Erythroblast (primary cell): ENCODE results near the gene MICAL3.
"Not testable (repeated sequence)": the region's sequence is repeated elsewhere in the genome, so short reads cannot be mapped to it uniquely, and the experiment has no call there.

Source experiments
- DNase-seq, 2 experiments: peaks; one replicate each; lab custom pipeline; 2025; lab: John Stamatoyannopoulos, UW
- GATA1 ChIP-seq: IDR thresholded peaks from 2 replicates; pipeline ENCODE4 v1.6.1; 2011; ENCODE audit warnings: low read depth, mild to moderate bottlenecking, control low read depth, low read length, moderate library complexity
- POLR2A ChIP-seq: IDR thresholded peaks from 2 replicates; pipeline ENCODE4 v1.6.1; 2011; ENCODE audit warnings: mild to moderate bottlenecking, low read length

The MICAL3 gene

DNA sequence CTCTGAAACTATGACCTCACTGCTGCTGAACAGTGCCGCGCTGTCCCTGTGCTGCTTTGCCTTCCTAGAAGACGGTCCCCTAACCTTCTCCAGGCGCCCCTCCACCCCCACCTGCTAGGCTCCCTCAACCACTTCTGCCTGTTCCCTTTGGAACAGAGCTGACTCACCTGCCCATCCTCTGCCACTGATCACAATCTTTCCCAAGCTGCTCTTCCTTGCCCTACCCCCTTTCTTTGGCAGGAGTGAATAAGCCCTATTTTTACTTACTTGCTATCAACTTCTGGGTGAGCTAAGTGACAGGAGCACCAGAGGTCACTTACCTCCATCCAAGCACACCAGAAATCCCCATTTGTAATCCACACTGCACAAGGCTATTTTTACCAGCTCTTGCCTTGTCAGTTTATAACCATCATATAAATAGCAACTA is 134.1 kb downstream of the MICAL3 start:
- no peak for DNase-seq

DNA sequence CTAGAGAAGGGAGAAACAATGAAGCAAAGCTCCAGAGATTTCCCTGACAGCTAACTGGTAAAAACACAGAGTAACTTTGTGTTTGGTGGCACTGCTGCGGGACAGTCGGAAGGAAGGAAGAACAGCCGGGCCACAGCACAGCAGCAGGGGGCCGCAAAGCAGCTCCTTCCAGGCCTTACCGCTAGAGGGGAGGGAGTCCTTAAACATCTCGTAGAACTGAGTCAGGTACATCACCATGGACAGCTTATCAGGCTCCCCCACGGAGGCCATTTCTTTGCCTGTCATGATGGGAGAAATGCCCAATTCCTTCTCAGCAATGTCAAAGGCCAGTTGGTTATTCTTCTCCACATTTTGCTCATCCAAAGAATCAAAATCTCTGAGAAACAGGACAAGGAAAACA is 135.5 kb downstream of the MICAL3 start:
- TF ChIP-seq POLR2A, result no peak
- no peak for TF ChIP-seq GATA1
- peak; percentile 69 to 77 for DNase-seq

More for the DNA sequence above, 134.1 kb downstream of the MICAL3 start:
- TF ChIP-seq POLR2A, result no peak
- no peak for TF ChIP-seq GATA1

DNA sequence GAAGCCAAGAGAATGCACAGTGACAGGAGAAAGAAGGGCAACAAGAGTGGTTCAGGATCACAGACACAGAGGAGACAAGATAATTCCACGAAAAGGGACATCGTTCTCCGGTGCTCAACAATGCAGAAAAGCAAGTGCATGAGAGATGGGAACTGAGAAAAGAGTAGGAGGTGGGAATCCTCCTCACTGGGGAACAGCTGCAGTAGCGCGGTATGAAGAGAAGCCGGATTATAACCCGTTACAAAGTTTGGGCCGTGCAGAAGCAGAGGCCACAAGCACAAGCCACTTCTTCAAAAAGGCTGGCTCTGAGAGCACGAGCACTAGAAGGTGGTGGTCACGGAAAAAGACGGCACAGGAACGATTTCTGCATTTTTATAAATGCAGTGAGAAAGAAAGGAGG is 135.9 kb downstream of the MICAL3 start:
- DNase-seq, result no peak
- TF ChIP-seq GATA1 (no peak), POLR2A (no peak)

DNA sequence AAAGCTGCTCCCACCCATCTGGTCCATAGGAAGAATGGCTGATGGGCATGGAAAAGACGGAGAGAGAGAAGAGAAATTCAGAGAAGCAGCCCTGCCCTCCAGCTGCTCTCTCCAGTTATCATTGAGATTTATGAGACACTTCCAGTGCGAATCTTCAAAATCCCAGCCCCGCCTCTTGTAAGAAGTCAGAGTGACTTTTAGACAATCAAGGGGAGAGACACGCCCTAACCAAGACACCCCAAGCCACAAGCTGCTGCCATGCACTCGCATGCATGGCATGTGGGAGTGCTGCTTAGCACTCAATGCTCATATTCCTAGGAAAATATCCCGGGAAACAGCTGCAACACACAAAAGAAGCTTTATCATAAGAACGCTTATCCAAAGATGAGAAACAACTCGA is 139.5 kb downstream of the MICAL3 start:
- TF ChIP-seq POLR2A, result no peak
- TF ChIP-seq GATA1, result no peak
- DNase-seq, result no peak

DNA sequence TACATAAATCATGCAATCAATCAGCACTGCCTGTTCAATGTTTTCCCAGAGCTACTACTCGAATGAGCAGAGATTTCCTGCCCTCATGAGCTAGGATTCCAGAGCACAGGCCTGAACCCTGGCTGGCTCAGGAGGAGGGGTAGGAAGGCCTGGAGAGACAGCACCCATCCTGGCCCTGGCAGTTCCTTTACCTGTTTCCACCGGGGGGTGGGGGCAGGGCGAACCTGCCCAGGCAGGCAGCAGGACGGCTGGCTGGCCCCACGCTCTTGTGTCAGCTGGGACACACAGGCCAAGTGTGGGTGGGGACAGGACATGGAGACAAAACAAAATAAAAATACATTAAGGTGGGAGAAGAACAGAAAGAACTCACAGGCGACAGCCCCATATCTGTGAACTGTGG is 140.3 kb downstream of the MICAL3 start:
- TF ChIP-seq POLR2A (no peak), GATA1 (no peak)

DNA sequence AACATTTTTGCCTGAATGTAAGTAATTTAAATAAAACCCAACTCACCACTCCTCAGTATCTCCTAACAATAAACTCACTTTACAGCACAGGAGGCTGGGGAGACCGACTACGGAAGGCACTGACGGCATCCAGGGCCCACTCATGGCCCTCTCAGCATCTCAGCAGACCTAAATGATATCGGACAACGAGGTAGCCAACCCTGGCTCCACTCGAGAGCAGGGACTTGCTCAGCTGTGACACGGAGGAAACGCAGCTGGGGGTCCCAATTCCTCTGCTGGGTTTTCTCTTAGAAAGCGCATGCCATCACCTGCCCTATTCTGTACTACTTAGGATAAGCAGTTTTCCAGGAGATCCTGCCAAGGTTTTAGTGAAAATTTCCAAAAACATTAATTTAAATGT is 141.0 kb downstream of the MICAL3 start:
- TF ChIP-seq GATA1, result no peak
- TF ChIP-seq POLR2A, result no peak
- DNase-seq, result no peak

More for the DNA sequence above, 140.3 kb downstream of the MICAL3 start:
- DNase-seq, result no peak

DNA sequence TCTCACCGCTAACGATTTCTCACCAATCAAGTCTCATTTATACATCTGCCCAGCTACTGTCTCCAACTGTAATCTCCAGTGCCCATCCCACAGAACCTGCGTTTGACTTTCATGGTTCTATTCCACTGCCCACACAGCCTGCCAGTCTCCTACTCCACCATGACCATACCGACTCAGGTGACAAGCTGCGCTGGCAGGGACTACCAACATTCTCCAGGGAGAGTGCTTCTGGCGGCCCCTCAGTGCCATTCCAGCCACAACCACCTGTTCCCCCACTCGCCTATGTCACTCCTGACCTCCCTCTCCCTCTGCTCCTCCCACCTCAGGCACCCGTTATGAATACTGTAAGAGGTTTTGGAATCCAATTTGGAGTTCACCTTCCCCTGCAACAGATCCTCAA is 141.6 kb downstream of the MICAL3 start:
- DNase-seq, result no peak
- no peak for TF ChIP-seq GATA1
- no peak for TF ChIP-seq POLR2A

DNA sequence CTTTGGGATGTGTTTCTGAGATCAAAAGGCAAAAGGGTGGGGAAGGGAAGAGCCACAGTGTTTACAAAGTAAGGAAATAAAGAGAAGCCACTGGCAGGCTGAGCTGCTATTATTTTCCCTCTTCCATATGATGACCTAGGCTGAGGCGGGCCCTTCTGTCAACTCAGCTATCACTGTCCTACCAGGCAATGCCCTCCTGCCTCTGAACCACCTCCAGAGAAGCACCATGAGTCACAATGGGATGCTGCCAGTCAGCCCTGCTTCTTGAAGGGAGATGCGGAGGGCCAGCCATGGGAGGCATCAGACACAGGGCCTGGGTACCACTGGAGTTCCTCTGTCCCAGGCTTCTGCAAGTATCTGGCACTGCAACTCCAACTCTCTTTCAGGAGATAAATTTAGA is 142.2 kb downstream of the MICAL3 start:
- TF ChIP-seq GATA1, result no peak
- no peak for TF ChIP-seq POLR2A
- no peak for DNase-seq

DNA sequence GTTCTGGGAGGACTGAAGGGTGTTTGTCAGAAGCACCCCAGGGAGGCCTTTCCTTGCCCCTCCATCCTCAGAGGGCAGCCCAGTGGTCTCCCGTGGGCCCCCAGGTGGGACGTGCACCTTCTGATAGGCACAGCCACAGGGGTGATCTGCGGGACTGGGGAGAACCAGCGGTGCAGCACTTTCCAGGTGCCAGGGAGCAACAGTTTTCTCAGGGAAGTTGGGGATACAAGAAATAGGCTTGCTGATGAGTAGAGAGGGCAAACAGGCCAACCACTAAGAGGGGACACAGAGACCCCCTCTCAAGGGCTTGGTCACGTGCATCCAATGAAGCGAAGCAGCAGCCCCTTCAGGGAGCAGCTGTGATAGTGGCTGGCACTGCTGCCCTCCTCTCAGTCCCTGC is 143.0 kb downstream of the MICAL3 start:
- DNase-seq, result no peak
- TF ChIP-seq POLR2A (no peak), GATA1 (no peak)

DNA sequence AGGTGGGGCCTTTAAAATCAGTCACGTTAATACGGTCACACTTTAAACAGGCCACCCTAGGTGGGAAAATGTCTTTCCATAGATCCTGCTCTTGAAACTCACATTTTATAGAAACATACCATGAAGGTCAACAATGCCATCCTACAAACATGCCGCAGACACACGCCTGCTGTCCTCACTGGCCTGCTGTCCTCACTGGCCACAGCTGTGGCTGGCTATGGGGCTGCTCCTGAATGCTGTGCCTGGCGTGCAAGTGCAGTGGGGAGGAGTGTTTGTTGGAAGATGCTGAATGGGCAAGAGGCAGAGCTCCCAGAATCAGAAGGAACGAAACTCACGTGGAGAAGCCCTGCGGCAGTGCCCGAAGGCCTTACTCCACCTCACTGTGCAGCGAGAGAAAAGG is 143.9 kb downstream of the MICAL3 start:
- no peak for TF ChIP-seq POLR2A
- no peak for TF ChIP-seq GATA1
- DNase-seq, result no peak

DNA sequence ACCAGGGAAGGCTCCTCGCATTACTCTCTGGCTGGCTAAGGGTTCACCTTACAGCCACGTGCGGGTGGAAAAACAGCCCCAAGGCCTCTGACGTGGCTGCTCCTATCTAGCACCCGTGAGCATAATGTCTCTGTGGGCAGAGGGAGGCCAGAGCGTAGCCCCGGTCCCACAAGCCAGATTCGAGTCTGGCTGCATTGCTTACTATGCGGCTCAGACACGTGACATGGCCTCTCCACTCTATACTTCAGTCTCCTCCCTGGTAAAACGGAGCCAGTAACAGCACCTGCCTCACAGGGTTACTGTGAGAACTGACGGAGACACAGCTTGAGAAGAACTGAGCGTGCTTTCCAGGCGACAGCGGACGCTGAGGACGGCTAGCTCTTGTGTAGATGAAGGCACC is 144.3 kb downstream of the MICAL3 start:
- TF ChIP-seq GATA1 (no peak), POLR2A (no peak)

DNA sequence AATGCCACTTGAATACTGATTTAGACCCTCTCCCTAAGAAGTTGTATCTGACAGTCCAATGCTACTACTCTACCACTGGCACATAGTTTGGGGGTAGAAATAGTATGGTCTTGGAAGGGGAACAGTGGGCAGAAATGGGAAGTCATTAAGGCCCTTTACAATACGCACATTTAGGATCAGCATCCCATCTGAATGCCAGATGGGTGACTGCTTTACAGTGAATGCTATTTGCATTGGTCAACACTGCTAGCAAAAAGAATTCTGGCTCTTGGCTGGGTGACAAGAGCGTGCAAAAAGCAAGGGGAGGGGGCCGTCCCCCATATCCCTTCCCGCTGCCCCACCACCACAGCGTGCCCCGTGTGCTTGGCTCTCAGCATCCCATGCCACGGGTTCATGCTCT is 145.4 kb downstream of the MICAL3 start:
- TF ChIP-seq GATA1, result no peak
- no peak for DNase-seq

More for the DNA sequence above, 144.3 kb downstream of the MICAL3 start:
- no peak for DNase-seq

DNA sequence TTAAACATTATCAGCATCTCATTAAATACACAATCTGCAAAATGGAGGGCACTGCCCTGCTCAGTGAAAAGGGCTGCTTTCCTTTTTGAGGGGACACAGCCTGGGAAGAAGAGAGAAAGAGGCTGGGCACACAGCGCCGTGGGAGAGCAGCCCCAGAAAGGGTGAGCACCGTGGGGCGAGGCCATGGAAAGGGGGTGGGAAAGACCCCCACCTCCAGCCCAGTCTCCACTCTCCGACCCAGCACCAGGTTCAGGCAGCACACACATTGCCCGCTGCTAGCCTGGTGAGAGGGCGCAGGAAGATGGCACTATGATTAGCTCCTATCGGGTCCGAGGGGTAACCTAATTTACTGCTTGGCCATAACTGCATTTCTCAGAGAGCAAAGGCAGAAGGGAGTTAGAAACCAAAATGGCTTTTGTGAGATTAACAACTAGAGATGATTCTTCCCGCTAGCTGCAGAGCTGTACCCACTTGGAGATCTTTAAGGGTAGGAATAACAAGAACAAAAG is 146.1 kb downstream of the MICAL3 start:
- DNase-seq, result no peak
- no peak for TF ChIP-seq POLR2A
- TF ChIP-seq GATA1, result no peak

DNA sequence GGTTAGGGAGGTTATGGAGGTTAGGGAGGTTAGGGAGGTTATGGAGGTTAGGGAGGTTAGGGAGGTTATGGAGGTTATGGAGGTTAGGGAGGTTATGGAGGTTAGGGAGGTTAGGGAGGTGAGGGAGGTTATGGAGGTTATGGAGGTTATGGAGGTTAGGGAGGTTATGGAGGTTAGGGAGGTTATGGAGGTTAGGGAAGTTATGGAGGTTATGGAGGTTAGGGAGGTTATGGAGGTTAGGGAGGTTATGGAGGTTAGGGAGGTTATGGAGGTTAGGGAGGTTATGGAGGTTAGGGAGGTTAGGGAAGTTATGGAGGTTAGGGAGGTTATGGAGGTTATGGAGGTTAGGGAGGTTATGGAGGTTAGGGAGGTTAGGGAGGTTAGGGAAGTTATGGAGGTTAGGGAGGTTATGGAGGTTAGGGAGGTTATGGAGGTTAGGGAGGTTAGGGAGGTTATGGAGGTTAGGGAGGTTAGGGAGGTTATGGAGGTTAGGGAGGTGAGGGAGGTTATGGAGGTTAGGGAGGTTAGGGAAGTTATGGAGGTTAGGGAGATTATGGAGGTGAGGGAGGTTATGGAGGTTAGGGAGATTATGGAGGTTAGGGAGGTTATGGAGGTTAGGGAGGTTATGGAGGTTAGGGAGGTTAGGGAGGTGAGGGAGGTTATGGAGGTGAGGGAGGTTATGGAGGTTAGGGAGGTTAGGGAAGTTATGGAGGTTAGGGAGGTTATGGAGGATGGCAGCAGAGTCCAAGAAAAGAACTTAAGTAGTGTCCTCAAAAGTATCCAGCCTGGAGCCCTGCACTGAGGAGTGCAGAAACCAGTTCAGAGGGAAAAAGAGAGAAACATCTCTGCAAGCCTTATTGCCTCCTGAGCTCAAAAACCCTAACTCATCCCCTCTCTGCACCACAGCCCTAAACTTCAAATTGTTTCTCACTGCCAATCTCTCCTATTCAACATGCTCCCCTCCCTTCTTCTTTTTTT is 147.2 kb downstream of the MICAL3 start:
- DNase-seq, result not testable (repeated sequence)
- peak; percentile 23 for TF ChIP-seq POLR2A
